Fibroblast of skin of left biceps (primary cell): ENCODE results near the gene RFLNA.

Source experiments
- DNase-seq, 2 experiments: peaks; one replicate each; pipeline ENCODE4 v3.0.0-alpha.2; 2013; ENCODE audit warnings: low read depth in 2 of 2

RFLNA gene

GRCh38 chr12:124303579-124304313, 8.9 kb downstream of the RFLNA start:
- no peak for DNase-seq

DNA sequence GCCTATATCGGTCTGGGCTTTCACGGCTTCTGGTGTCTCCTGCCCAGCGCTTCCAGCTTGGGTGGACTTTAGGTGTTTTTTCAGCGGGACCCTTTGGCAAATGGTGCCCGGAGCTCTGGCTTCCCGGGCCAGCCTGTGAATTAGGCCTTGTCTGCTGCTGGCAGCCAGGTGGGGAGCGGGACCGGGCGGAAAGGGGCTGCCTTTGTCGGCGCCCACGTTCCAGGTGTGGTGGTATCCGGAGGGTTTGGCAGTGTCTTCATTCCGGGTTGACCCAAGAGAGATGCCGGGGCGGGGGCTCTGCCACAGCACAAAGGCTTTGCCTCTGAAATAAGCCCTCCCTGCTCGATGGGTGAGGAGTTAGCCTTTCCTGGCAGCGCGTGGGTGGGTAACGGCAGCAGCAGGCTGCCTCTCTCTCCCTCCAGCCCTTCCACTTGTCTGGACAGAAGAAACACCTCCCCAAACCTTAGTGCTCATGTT, 9.5 kb downstream of the RFLNA start:
- no peak for DNase-seq

DNA sequence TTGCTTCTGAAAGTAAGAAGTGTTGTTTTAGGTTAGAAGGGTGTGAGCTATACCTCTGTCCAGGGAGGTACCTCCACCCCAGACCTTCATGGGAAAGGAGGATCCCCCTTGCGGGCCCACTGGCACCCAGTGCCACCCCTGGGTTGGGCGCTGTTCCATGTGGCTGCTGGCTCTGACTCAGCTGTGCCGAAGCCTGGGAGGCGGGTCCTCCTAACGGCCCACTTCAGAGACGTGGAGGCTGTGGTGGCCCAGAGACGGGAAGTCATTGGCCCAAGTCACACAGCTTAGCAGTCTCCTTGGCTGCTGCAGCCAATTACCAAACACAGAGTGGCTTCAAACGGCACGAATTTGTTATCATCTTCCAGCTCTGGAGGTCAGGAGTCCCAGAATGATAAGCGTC, 10.2 kb downstream of the RFLNA start:
- no peak for DNase-seq

DNA sequence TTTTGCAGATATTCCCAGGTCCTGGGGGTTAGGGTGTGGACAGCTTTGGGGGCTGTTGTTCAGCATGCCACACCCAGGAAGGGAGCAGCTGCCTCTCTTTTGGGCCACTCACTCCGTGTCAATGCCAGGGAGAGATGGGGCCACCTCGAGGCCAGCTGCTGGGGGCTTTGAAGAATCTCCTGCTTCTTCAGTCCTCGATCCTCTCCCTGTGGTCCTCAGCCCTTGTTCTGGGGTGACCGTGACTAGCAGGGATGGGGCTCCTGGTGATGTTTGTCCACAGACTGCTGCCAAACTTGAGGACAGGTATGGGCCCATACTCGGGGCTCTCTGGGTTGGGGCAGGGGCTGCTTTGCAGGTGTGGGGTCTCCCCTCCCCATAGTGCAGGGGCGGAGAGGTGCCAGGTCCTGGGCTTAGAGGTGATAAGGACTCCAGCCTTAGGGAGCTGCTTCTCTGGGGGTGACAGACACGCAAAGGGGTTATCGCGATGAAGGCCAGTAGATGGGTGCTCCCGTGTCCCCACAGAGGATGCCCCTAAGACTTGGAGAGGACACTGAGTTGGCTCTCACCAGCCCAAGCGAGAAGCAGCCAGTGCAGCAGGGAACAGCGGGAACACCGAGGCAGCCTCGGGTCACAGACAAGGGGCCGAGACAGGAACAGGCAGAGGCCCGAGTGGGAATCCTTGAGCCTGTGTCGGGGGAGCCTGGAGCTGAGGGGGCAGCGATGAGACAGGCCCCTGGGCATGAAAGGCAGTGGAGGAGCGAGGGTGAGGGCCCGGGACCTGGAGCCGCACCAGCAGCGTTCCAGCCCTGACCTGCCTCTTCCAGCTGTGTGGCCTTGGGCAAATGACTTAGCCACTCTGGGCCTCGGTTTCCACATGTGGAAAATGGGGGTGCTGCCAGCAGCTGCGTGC, 11.1 kb downstream of the RFLNA start:
- DNase-seq, result no peak

GRCh38 chr12:124306686-124307555, 12.0 kb downstream of the RFLNA start:
- DNase-seq, result no peak

DNA sequence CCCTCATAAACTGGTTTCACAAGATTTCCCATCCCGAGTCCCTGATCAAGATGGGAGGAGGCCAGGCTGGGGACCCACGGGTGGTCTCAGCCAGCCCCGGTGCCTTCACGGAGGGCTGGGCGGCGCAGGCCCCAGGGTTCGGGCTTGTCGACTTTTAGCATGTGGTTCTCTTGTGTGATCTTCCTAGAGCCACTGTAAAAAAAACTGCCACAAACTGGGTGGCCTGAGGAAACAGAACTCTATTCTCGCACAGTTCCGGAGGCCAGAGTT, 12.6 kb downstream of the RFLNA start:
- DNase-seq, result no peak

- no peak for DNase-seq
Measured at GRCh38 chr12:124308741-124309140, 13.8 kb downstream of the RFLNA start.

DNA sequence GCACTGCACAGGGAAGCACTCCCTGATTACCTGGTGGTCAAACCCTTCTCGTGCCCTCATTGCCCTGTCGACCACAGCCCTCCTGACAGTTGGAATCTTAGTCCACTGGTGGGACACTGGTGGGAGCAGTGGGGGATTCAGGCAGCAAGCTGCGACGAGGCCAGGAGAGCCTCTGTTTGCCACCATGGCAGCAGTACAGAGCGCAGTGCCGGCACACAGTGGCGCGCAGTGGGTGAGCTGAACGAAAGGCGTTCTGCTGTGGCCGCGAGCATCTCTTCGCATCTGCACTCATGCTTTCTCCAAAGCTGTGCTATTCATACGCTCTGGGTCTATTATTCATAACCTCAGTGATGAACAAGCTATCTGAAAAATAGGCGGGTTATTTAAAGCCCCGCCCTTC, 14.3 kb downstream of the RFLNA start:
- DNase-seq, result no peak

DNA sequence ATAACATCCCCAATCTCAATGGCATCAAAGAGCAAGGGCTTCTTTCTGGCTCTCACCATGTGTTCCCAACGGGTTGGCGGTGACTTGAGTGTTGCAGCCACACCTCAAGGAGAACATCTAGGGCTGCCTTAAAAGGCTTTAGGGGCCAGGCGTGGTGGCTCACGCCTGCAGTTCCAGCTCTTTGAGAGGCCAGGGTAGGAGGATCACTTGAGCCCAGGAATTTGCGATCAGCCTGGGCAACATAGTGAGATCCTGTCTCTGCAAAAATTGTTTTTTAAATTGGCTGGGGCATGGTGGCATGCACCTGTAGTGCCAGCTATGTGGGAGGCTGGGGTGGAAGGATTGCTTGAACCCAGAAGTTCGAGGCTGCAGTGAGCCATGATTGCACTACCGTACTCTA, 14.9 kb downstream of the RFLNA start:
- no peak for DNase-seq

DNA sequence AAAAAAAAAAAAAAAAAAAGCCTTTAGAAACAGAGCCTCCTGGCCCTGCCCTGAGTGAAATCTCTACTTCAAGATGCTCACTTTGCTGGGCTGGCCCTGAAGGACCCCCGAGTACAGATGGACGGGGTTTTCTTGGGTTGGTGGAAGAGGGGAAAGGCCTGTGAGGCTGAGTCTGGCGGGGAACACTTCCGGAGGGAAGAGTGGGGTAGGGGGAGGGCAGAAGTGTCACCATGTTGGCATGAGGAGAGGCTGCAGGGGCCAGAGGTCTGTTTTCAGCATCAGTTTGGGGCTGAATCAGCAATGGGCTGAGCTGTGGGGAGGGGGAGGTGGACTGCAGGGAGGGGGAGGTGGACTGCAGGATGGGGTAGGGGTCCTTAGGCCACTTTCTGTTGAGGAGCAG, 15.3 kb downstream of the RFLNA start:
- DNase-seq, result no peak

DNA sequence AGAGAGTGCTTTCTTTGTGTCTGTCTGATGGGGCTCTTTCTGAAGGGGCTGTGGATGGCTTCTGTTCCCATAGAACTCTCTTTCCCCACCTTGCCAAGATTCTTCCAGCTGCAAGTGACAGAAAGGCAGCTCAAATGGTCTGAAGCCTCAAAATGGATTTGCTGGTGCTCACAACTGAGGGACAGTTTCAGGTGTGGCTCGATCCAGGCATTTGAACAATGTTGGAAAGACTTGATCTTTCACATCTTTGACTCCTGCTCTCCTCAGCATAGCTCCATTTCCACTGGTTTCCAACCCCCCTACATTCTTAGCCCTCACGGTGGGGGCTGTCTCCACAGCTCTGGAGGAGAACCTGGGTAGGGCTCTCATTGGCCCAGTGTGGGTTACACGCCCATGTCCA, 15.9 kb downstream of the RFLNA start:
- DNase-seq, result no peak

DNA sequence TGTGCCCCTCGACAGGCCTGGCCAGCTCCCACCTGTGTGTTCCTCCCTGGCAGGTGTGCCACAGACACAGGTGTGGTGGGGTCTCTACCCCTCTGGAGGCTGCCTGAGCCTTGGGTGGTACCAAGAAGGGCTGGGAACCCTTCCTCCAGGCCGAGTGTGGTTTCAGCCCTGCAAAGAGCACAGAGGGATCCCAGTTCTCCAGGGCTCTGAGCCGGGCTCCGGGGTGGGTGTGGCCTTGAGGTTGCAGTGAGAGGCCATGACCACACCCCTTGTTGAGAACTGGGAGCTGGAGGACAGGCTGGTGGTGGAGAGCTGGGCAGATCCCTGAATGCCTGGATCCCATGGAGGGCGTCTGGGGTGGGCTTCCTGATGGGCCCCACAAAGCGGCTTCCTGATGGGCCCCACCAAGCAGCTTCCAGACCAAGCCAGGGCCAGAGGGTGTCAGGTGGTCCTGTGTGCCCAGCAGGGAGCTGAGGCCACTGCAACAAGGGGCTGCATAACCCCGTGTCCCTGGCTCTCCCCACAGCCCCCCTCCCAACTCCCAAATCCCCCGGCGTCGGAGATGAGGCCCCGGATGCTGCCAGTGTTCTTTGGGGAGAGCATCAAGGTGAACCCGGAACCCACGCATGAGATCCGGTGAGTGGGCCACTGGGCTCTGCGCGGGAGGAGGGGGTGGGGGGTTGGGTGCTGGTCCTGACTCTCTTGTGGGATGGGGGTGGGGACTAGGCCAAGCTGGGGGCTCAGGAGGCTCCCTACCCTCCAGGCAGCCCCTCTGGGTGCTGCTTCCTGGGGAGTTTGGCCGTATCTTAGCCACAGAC, 16.6 kb downstream of the RFLNA start:
- DNase-seq, result no peak

GRCh38 chr12:124312601-124313000, 17.7 kb downstream of the RFLNA start:
- no peak for DNase-seq

- DNase-seq, result no peak
Measured at GRCh38 chr12:124314207-124314606, 19.3 kb downstream of the RFLNA start.

DNA sequence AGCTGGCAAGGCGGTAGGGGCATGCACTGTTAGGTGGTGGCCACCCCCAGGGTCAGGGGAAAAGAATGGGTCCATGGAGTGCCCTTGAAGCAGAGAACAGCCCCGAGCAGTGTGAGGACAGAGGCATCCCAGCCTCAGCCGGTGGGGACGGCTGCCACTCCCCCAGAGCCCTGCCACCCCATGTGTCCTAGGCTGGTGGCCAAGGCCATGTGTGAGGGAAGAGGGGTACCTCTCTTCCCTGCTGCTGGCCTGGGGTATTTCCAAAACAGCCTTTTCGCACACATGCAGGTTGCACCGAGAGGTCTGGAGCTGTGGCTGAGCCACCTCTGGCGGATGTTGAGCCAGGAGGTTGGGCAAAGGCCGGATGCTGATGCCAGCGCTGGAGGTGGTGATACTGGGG, 19.9 kb downstream of the RFLNA start:
- DNase-seq, result no peak

- no peak for DNase-seq
Measured at GRCh38 chr12:124315372-124316044, 20.6 kb downstream of the RFLNA start.

- no peak for DNase-seq
Measured at GRCh38 chr12:124316257-124316900, 21.5 kb downstream of the RFLNA start.

DNA sequence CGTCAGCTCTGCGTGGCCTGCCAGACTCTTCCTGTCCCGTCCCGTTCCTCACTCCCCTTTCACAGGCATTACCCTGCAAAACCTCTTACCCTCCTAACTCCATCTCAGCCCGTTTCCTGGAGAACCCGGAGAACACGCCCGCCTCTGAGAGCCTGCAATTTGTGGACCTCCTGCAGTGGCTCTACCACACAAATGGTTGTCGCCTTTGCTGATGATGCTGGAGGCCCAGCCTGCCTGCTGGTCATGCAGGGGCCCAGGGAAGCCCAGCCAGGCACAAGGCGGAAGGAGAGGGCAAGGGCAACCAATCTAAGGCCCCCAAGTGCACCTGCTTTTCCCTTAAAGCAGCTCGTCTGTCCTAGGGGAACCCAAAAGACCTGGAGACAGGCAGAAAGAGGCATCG, 22.5 kb downstream of the RFLNA start:
- no peak for DNase-seq

- no peak for DNase-seq
Measured at GRCh38 chr12:124318278-124319020, 23.6 kb downstream of the RFLNA start.
